Esophagus squamous epithelium (tissue), 5 donors: ENCODE results near the gene CCNK. TPM values are rescaled to one million over a fixed set of nuclear protein-coding genes. Genes with fewer than 3 reads are reported as not detected.

Experiments used
- DNase-seq: peaks from one replicate; lab custom pipeline; 2025; lab: John Stamatoyannopoulos, UW
- H3K27ac ChIP-seq, 4 donors: fragments of 200-600 bp; sonication (generic); one replicate each; pipeline ENCODE4 v1.5.1; 2016 to 2019; ENCODE audit warnings: mild to moderate bottlenecking in 1 of 4
- H3K27me3 ChIP-seq, 4 donors: fragments of 200-600 bp; sonication (generic); 1 replicate in 3 of 4; 2 replicates in 1 of 4; pipeline versions ENCODE4 v1.5.1 to v1.6.0; 2017 to 2021; ENCODE audit warnings: antibody characterized with exemption in 1 of 4
- H3K36me3 ChIP-seq, 3 donors: fragments of 200-600 bp; sonication (generic); one replicate each; pipeline ENCODE4 v1.5.1; 2016 to 2019
- H3K4me1 ChIP-seq, 3 donors: fragments of 200-600 bp; sonication (generic); one replicate each; pipeline ENCODE4 v1.5.1; 2017 to 2019
- H3K4me3 ChIP-seq, 4 donors: fragments of 200-600 bp; sonication (generic); 1 replicate in 3 of 4; 2 replicates in 1 of 4; pipeline ENCODE4 v1.5.1; 2016 to 2019; ENCODE audit warnings: mild to moderate bottlenecking in 2 of 4, moderate library complexity in 1 of 4
- H3K9me3 ChIP-seq, 3 donors: fragments of 200-600 bp; sonication (generic); one replicate each; pipeline ENCODE4 v1.5.1; 2016 to 2019
- CTCF ChIP-seq, 6 experiments: fragments of 450-650 bp in 4 of 6; fragments of 200-600 bp in 2 of 6; sonication (generic) in 2 of 6; IDR thresholded peaks; one replicate each; pipeline ENCODE4 v1.5.1; 2016 to 2019; ENCODE audit warnings: antibody characterized with exemption in 6 of 6, mild to moderate bottlenecking in 4 of 6, moderate library complexity in 4 of 6
- POLR2A ChIP-seq, 4 donors: fragments of 450-650 bp; IDR thresholded peaks; one replicate each; pipeline ENCODE4 v1.6.1; 2017; ENCODE audit warnings: antibody characterized with exemption in 4 of 4, mild to moderate bottlenecking in 4 of 4, moderate library complexity in 3 of 4
- WGBS, 2 donors: methylation state at CpG; one replicate each; pipeline ENCODE4 v1.1.5; 2018; 5-methylcytosine and 5-hydroxymethylcytosine counted together
- intact Hi-C: fragments of 100-400 bp; cut with DNase I; formaldehyde crosslinking; loops from one replicate; pipeline ENCODE4 v1.15.0; 2022
- total RNA-seq, 4 donors: library from RNA; depleted of rRNA; stranded (reverse); fragments of >200 nt; gene quantifications; one replicate each; pipeline ENCODE4 v1.1.0, GENCODE V29; 2016
- donor health status: DM: yes; HTN: yes; CAD: no.

The CCNK gene
- total RNA-seq, 4 donors from 2014 or later = 13.4 to 39.9 (median 29.5) TPM

GRCh38 chr14:99512110-99512449 is 30.9 kb downstream of the CCNK start:
- intact Hi-C loops = no loop called here
- no peak for DNase-seq

GRCh38 chr14:99512571-99513182 is 31.5 kb downstream of the CCNK start:
- WGBS, 2 donors = 89 to 94% methylated on average over 9 to 14 of the region's 16 CpGs
- H3K36me3 ChIP-seq = peaks cover 13 to 87% (median 29%) of the 10 kb centered on the region in 3 donors
- TF ChIP-seq POLR2A (IDR thresholded peaks at IDR 0.05) (no peak), CTCF (IDR thresholded peaks at IDR 0.05) (no peak)

More at GRCh38 chr14:99512110-99512449, 30.9 kb downstream of the CCNK start:
- Histone ChIP-seq H3K36me3 (peaks cover 14 to 93% (median 35%) of the 10 kb centered on the region in 3 donors), H3K4me3 (no peak overlapping the region), H3K27me3 (no peaks in the 10 kb centered on the region), H3K4me1 (peaks cover 0 to 16% (median 0%) of the 10 kb centered on the region in 3 donors), H3K27ac (peak overlapping the region in 3 of 4 donors; percentile 20 to 56 (median 46)), H3K9me3 (no peaks in the 10 kb centered on the region)
- TF ChIP-seq POLR2A (IDR thresholded peaks at IDR 0.05) (no peak), CTCF (IDR thresholded peaks at IDR 0.05) (no peak)
- WGBS, 2 donors = 53 to 69% methylated on average over 6 to 10 of the region's 10 CpGs

GRCh38 chr14:99513183-99513694 is 32.0 kb downstream of the CCNK start:
- no peak overlapping the region for H3K4me3 ChIP-seq
- peaks cover 0 to 21% (median 0%) of the 10 kb centered on the region in 3 donors for H3K4me1 ChIP-seq
- no peak overlapping the region for H3K27ac ChIP-seq
- no peaks in the 10 kb centered on the region for H3K9me3 ChIP-seq
- H3K36me3 ChIP-seq = peaks cover 12 to 81% (median 23%) of the 10 kb centered on the region in 3 donors
- TF ChIP-seq POLR2A (IDR thresholded peaks at IDR 0.05) (no peak), CTCF (IDR thresholded peaks at IDR 0.05) (no peak)
- no peaks in the 10 kb centered on the region for H3K27me3 ChIP-seq
- DNase-seq = no peak
- 97 to 100% methylated on average over 1 to 5 of the region's 15 CpGs for WGBS, 2 donors
- intact Hi-C loops = no loop called here

More at GRCh38 chr14:99512571-99513182, 31.5 kb downstream of the CCNK start:
- no peaks in the 10 kb centered on the region for H3K27me3 ChIP-seq
- H3K27ac ChIP-seq = peak overlapping the region in 1 of 4 donors; percentile 9
- no peak overlapping the region for H3K4me3 ChIP-seq
- peaks cover 0 to 16% (median 0%) of the 10 kb centered on the region in 3 donors for H3K4me1 ChIP-seq
- intact Hi-C loops = no loop called here
- DNase-seq = no peak
- H3K9me3 ChIP-seq = no peaks in the 10 kb centered on the region

- peaks cover 0 to 21% (median 4%) of the 10 kb centered on the region in 3 donors for H3K4me1 ChIP-seq
- H3K4me3 ChIP-seq = no peak overlapping the region
- 80% methylated on average over 1 of the region's 13 CpGs; no CpG with 5 or more reads in 1 of the 2 donors for WGBS, 2 donors
- intact Hi-C loops = no loop called here
- H3K27me3 ChIP-seq = no peaks in the 10 kb centered on the region
- DNase-seq = no peak
- H3K9me3 ChIP-seq = no peaks in the 10 kb centered on the region
- no peak overlapping the region for H3K27ac ChIP-seq
- peaks cover 4 to 73% (median 15%) of the 10 kb centered on the region in 3 donors for H3K36me3 ChIP-seq
- TF ChIP-seq POLR2A (IDR thresholded peaks at IDR 0.05) (no peak), CTCF (IDR thresholded peaks at IDR 0.05) (no peak)
These were observed 32.8 kb downstream of the CCNK start for GRCh38 chr14:99513946-99514551.
